ENCODE data around the gene PHLDB3. TPM values are rescaled to one million over a fixed set of nuclear protein-coding genes. Genes with fewer than 3 reads are reported as not detected.
"Not testable (repeated sequence)": the region's sequence is repeated elsewhere in the genome, so short reads cannot be mapped to it uniquely, and the experiment has no call there.

Gene PHLDB3
- total RNA-seq, 1 donor from 2014 or later: 6.7 TPM

DNA sequence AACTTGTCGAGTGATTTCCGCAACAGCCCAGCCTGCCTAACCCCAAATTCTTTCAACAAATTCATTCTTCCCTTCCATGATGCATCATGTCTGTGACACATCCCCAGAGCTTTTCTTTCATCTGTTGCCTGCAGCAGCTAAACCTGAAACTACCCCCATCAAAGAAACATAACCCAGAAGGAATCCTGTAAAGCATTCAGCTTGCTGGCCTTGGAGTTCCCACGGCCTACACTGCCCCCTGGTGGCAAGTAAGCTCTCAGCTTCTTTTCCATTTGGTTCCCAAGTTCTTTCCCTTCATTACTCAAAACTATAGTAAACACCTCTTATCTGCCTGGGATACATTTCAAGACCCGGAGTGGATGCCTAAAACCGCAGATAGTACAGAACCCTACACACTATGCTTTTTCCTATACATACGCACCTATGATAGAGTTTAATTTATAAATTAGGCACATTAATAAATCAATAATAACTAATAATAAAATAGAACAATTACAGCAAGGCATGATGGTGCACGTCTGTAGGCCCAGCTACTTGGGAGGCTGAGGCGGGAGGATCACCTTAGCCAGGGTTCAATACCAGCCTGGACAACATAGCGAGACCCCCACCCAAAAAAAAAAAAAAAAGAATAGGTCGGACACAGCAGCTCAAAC lies 15.0 kb upstream of the PHLDB3 start:
- Mint-ChIP-seq H3K36me3 (ENCODE audit: unreplicated experiment) (peaks cover 5% of the 10 kb centered on the region), H3K27me3 (ENCODE audit: unreplicated experiment) (no peaks in the 10 kb centered on the region)

GRCh38 chr19:43518051-43518450 lies 13.5 kb upstream of the PHLDB3 start:
- H3K4me3 Mint-ChIP-seq (ENCODE audit: unreplicated experiment): no peak overlapping the region

More for the DNA sequence above, 15.0 kb upstream of the PHLDB3 start:
- H3K27ac Mint-ChIP-seq (ENCODE audit: unreplicated experiment): peak overlapping the region; percentile 20
- peak; percentile 95 for TF ChIP-seq CTCF (IDR thresholded peaks at IDR 0.05)
- peaks cover 15% of the 10 kb centered on the region for H3K4me1 Mint-ChIP-seq (ENCODE audit: unreplicated experiment)
- H3K4me3 Mint-ChIP-seq (ENCODE audit: unreplicated experiment): no peak overlapping the region
- H3K9me3 Mint-ChIP-seq (ENCODE audit: unreplicated experiment): no peaks in the 10 kb centered on the region
- peak; percentile 91 for DNase-seq (ENCODE audit: extremely low spot score, unreplicated experiment)

DNA sequence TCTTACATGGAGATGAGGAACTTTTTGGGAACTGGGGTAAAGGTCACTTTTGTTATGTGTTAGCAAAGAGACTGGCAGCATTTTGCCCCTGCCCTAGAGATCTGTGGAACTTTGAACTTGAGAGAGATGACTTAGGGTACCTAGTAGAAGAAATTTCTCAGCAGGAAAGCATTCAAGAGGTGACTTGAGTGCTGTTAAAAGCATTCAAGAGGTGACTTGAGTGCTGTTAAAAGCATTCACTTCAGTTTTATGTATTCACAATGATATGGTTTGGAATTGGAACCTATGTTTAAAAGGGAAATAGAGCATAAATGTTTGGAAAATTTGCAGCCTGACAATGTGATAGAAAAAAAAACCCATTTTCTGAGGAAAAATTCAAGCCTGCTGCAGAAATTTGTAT lies 7.9 kb upstream of the PHLDB3 start:
- H3K27me3 Mint-ChIP-seq (ENCODE audit: unreplicated experiment); H3K27ac Mint-ChIP-seq (ENCODE audit: unreplicated experiment); H3K9me3 Mint-ChIP-seq (ENCODE audit: unreplicated experiment); DNase-seq (ENCODE audit: extremely low spot score, unreplicated experiment); H3K4me1 Mint-ChIP-seq (ENCODE audit: unreplicated experiment); H3K4me3 Mint-ChIP-seq (ENCODE audit: unreplicated experiment): not testable (repeated sequence)
- peaks cover 27% of the 10 kb centered on the region for H3K36me3 Mint-ChIP-seq (ENCODE audit: unreplicated experiment)

More at GRCh38 chr19:43518051-43518450, 13.5 kb upstream of the PHLDB3 start:
- no peaks in the 10 kb centered on the region for H3K9me3 Mint-ChIP-seq (ENCODE audit: unreplicated experiment)
- TF ChIP-seq CTCF (IDR thresholded peaks at IDR 0.05): no peak
- peaks cover 11% of the 10 kb centered on the region for H3K4me1 Mint-ChIP-seq (ENCODE audit: unreplicated experiment)
- no peak for DNase-seq (ENCODE audit: extremely low spot score, unreplicated experiment)
- H3K27ac Mint-ChIP-seq (ENCODE audit: unreplicated experiment): no peak overlapping the region
- peaks cover 9% of the 10 kb centered on the region for H3K36me3 Mint-ChIP-seq (ENCODE audit: unreplicated experiment)
- no peaks in the 10 kb centered on the region for H3K27me3 Mint-ChIP-seq (ENCODE audit: unreplicated experiment)

- TF ChIP-seq CTCF (IDR thresholded peaks at IDR 0.05): no peak
- H3K4me3 Mint-ChIP-seq (ENCODE audit: unreplicated experiment): no peak overlapping the region
- no peak for DNase-seq (ENCODE audit: extremely low spot score, unreplicated experiment)
- H3K9me3 Mint-ChIP-seq (ENCODE audit: unreplicated experiment): no peaks in the 10 kb centered on the region
- no peak overlapping the region for H3K27ac Mint-ChIP-seq (ENCODE audit: unreplicated experiment)
- no peaks in the 10 kb centered on the region for H3K27me3 Mint-ChIP-seq (ENCODE audit: unreplicated experiment)
- no peaks in the 10 kb centered on the region for H3K4me1 Mint-ChIP-seq (ENCODE audit: unreplicated experiment)
- peaks cover 27% of the 10 kb centered on the region for H3K36me3 Mint-ChIP-seq (ENCODE audit: unreplicated experiment)
These were observed 6.8 kb upstream of the PHLDB3 start for GRCh38 chr19:43511324-43511723.

DNA sequence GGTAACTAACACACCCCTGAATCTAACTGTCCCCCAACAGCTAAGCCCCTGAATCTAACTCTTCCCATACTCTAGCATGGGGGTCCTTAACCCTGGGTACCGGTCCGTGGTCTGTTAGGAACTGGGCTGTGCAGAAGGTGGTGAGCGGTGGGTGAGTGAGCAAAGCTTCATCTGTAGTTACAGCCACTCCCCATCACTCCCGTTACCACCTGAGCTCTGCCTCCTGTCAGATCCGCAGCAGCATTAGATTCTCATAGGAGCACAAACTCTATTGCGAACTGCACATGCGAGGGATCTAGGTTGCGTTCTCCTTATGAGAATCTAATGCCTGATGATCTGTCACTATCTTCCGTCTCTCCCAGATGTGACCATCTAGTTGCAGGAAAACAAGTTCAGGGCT lies 6.2 kb upstream of the PHLDB3 start:
- no peak overlapping the region for H3K4me3 Mint-ChIP-seq (ENCODE audit: unreplicated experiment)
- no peak for DNase-seq (ENCODE audit: extremely low spot score, unreplicated experiment)
- H3K27me3 Mint-ChIP-seq (ENCODE audit: unreplicated experiment): no peaks in the 10 kb centered on the region
- TF ChIP-seq CTCF (IDR thresholded peaks at IDR 0.05): no peak
- H3K27ac Mint-ChIP-seq (ENCODE audit: unreplicated experiment): no peak overlapping the region
- H3K4me1 Mint-ChIP-seq (ENCODE audit: unreplicated experiment): no peaks in the 10 kb centered on the region
- H3K9me3 Mint-ChIP-seq (ENCODE audit: unreplicated experiment): no peaks in the 10 kb centered on the region
- peaks cover 28% of the 10 kb centered on the region for H3K36me3 Mint-ChIP-seq (ENCODE audit: unreplicated experiment)

Data from osteocyte (in vitro differentiated cells).